HepG2 (cell line): ENCODE data around the gene CCND1. TPM values are rescaled to one million over a fixed set of nuclear protein-coding genes. Genes with fewer than 3 reads are reported as not detected.

ENCODE experiments used
- ARHGAP35 ChIP-seq: sonication (generic); formaldehyde crosslinking; IDR thresholded peaks from 2 replicates; pipeline ENCODE4 v1.9.0; 2022; ENCODE audit warnings: mild to moderate bottlenecking, inconsistent platforms, moderate library complexity, missing genetic modification reagents, borderline replicate concordance
- ARNT ChIP-seq: fragments of 450-650 bp; IDR thresholded peaks from 2 replicates; pipeline ENCODE4 v1.6.1; 2017
- DNMT1 ChIP-seq: sonication (generic); formaldehyde crosslinking; IDR thresholded peaks from 2 replicates; pipeline ENCODE4 v1.5.1; 2020; ENCODE audit warnings: mild to moderate bottlenecking, missing genetic modification reagents
- GZF1 ChIP-seq: sonication (generic); formaldehyde crosslinking; IDR thresholded peaks from 2 replicates; pipeline ENCODE4 v1.5.1; 2020; ENCODE audit warnings: mild to moderate bottlenecking, missing genetic modification reagents
- HMGA1 ChIP-seq: sonication (generic); formaldehyde crosslinking; conservative IDR thresholded peaks from 2 replicates; pipeline ENCODE4 v1.4.0; 2020; ENCODE audit warnings: missing genetic modification reagents
- HOXA7 ChIP-seq: sonication (generic); formaldehyde crosslinking; IDR thresholded peaks from 2 replicates; pipeline ENCODE4 v1.8.1; 2022; ENCODE audit warnings: mild to moderate bottlenecking, missing genetic modification reagents, moderate library complexity
- PHF20 ChIP-seq: sonication (generic); formaldehyde crosslinking; IDR thresholded peaks from 2 replicates; pipeline ENCODE4 v1.5.0; 2020; ENCODE audit warnings: mild to moderate bottlenecking, missing genetic modification reagents
- RFX5 ChIP-seq: IDR thresholded peaks from 2 replicates; pipeline ENCODE4 v1.6.1; 2011; ENCODE audit warnings: low read depth, low read length, improper control_type of control experiment
- RNF2 ChIP-seq: fragments of 450-650 bp; conservative IDR thresholded peaks from 2 replicates; pipeline ENCODE4 v1.6.1; 2016; ENCODE audit warnings: low read depth
- RXRB ChIP-seq: IDR thresholded peaks from 2 replicates; pipeline ENCODE4 v1.6.1; 2016; ENCODE audit warnings: borderline replicate concordance, missing genetic modification reagents, missing compliant biosample characterization
- TSC22D2 ChIP-seq: sonication (generic); formaldehyde crosslinking; IDR thresholded peaks from 2 replicates; pipeline ENCODE4 v1.5.1; 2020; ENCODE audit warnings: missing genetic modification reagents, mild to moderate bottlenecking, borderline replicate concordance
- ZBTB1 ChIP-seq: sonication (generic); formaldehyde crosslinking; IDR thresholded peaks from 2 replicates; pipeline ENCODE4 v1.4.0; 2020; ENCODE audit warnings: missing genetic modification reagents, borderline replicate concordance
- ZBTB21 ChIP-seq: sonication (generic); formaldehyde crosslinking; IDR thresholded peaks from 2 replicates; pipeline ENCODE4 v1.4.0; 2020; ENCODE audit warnings: missing genetic modification reagents
- ZFP1 ChIP-seq: IDR thresholded peaks from 2 replicates; pipeline ENCODE4 v1.6.1; 2016
- ZNF225 ChIP-seq: sonication (generic); formaldehyde crosslinking; IDR thresholded peaks from 2 replicates; pipeline ENCODE4 v1.4.0; 2020; ENCODE audit warnings: mild to moderate bottlenecking, missing genetic modification reagents
- ZNF552 ChIP-seq: sonication (generic); formaldehyde crosslinking; IDR thresholded peaks from 2 replicates; pipeline ENCODE4 v1.9.0; 2022; ENCODE audit warnings: missing genetic modification reagents, mild to moderate bottlenecking, borderline replicate concordance
- ZNF746 ChIP-seq: sonication (generic); formaldehyde crosslinking; IDR thresholded peaks from 2 replicates; pipeline ENCODE4 v1.8.0; 2022; ENCODE audit warnings: mild to moderate bottlenecking, missing genetic modification reagents
- ZNF83 ChIP-seq: sonication (generic); formaldehyde crosslinking; IDR thresholded peaks from 2 replicates; pipeline ENCODE4 v1.4.0; 2020; ENCODE audit warnings: missing genetic modification reagents, mild to moderate bottlenecking, borderline replicate concordance
- polyA plus RNA-seq, 8 experiments: library from polyadenylated mRNA; depleted of rRNA in 3 of 8; stranded (reverse) in 7 of 8; unstranded in 1 of 8; fragments of >200 nt; fragmentation: Illumina TruSeq in 4 of 8; extraction: Trizol in 4 of 8; gene quantifications; 2 replicates each; pipeline versions ENCODE4 v1.2.1 to v1.2.3, GENCODE V29; 2011 to 2016; ENCODE audit warnings: low read depth in 4 of 8, missing spikeins in 1 of 8, mixed read lengths in 1 of 8; ENCODE audit not compliant: insufficient read depth in 1 of 8
- total RNA-seq, 5 experiments: library from RNA; depleted of rRNA; stranded (reverse); fragments of >200 nt; fragmentation: Illumina TruSeq; extraction: Trizol; gene quantifications; 2 replicates each; pipeline ENCODE4 v1.2.3, GENCODE V29; 2016; ENCODE audit warnings: low read depth in 1 of 5
- TF ChIP-seq, protein P1 (sequence below): conservative IDR thresholded peaks from 2 replicates; pipeline ENCODE4 v1.6.1; 2018; ENCODE audit warnings: missing genetic modification reagents
- TF ChIP-seq, protein P2 (sequence below): sonication (generic); formaldehyde crosslinking; IDR thresholded peaks from 2 replicates; pipeline ENCODE4 v1.5.1; 2020; ENCODE audit warnings: mild to moderate bottlenecking, missing genetic modification reagents, moderate library complexity
- TF ChIP-seq, protein P3 (sequence below): sonication (generic); formaldehyde crosslinking; IDR thresholded peaks from 2 replicates; pipeline ENCODE4 v1.8.0; 2022; ENCODE audit warnings: mild to moderate bottlenecking, missing genetic modification reagents, moderate library complexity
- TF ChIP-seq, protein P4 (sequence below): IDR thresholded peaks from 2 replicates; pipeline ENCODE4 v1.6.1; 2016; ENCODE audit warnings: missing compliant biosample characterization, missing genetic modification reagents, borderline replicate concordance
- TF ChIP-seq, protein P5 (sequence below), 2 experiments: sonication (generic) in 1 of 2; formaldehyde crosslinking in 1 of 2; IDR thresholded peaks; 2 replicates each; pipeline versions ENCODE4 v1.4.0 to v1.6.1; 2018 to 2020; ENCODE audit warnings: missing genetic modification reagents in 2 of 2, borderline replicate concordance in 1 of 2, low read depth in 1 of 2, mild to moderate bottlenecking in 1 of 2, missing biosample characterization in 1 of 2
- TF ChIP-seq, protein P6 (sequence below): sonication (generic); formaldehyde crosslinking; IDR thresholded peaks from 2 replicates; pipeline ENCODE4 v1.5.0; 2020; ENCODE audit warnings: missing genetic modification reagents

CCND1 gene
- total and polyA plus RNA-seq, 2 of the 13 experiments (the other 11 are each of a cell fraction or from before 2014, with no cell fraction given), result 107 to 136 TPM

DNA sequence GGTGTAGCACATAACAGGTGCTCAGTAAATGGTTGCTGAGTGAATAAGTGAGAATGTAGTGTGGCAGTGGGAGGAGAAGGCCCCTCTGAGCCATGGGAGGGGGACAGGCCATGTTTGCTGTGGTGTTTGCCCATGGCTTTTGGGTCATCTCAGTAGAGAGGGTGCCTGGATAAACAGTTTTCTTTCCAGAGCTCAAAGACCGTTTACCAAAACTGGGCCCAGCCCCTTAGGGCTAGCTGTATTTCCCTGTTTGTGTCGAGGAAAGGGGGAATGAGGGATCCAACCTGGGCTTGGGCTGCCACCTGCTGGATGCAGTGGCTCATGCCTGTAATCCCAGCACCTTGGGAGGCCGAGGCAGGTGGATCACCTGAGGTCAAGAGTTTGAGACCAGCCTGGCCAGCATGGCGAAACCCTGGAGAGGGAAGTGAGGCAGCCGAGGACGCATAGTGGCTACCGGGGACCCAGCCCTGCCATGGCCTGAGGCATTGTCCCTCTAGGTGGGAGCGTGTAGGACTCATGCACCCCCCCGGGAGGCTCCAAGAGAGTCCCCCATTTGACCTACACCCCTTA, 42.9 kb downstream of the CCND1 start (continued):
- TF ChIP-seq, protein P1, sequence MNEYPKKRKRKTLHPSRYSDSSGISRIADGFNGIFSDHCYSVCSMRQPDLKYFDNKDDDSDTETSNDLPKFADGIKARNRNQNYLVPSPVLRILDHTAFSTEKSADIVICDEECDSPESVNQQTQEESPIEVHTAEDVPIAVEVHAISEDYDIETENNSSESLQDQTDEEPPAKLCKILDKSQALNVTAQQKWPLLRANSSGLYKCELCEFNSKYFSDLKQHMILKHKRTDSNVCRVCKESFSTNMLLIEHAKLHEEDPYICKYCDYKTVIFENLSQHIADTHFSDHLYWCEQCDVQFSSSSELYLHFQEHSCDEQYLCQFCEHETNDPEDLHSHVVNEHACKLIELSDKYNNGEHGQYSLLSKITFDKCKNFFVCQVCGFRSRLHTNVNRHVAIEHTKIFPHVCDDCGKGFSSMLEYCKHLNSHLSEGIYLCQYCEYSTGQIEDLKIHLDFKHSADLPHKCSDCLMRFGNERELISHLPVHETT (CRISPR knock-in tag), result no peak
- TF ChIP-seq, protein P2, sequence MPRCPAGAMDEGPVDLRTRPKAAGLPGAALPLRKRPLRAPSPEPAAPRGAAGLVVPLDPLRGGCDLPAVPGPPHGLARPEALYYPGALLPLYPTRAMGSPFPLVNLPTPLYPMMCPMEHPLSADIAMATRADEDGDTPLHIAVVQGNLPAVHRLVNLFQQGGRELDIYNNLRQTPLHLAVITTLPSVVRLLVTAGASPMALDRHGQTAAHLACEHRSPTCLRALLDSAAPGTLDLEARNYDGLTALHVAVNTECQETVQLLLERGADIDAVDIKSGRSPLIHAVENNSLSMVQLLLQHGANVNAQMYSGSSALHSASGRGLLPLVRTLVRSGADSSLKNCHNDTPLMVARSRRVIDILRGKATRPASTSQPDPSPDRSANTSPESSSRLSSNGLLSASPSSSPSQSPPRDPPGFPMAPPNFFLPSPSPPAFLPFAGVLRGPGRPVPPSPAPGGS, result no peak
- TF ChIP-seq, protein P3, sequence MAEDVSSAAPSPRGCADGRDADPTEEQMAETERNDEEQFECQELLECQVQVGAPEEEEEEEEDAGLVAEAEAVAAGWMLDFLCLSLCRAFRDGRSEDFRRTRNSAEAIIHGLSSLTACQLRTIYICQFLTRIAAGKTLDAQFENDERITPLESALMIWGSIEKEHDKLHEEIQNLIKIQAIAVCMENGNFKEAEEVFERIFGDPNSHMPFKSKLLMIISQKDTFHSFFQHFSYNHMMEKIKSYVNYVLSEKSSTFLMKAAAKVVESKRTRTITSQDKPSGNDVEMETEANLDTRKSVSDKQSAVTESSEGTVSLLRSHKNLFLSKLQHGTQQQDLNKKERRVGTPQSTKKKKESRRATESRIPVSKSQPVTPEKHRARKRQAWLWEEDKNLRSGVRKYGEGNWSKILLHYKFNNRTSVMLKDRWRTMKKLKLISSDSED (CRISPR knock-in tag), result no peak
- TF ChIP-seq GZF1 (CRISPR knock-in tag), result no peak
- TF ChIP-seq RFX5, result no peak
- TF ChIP-seq, protein P4, sequence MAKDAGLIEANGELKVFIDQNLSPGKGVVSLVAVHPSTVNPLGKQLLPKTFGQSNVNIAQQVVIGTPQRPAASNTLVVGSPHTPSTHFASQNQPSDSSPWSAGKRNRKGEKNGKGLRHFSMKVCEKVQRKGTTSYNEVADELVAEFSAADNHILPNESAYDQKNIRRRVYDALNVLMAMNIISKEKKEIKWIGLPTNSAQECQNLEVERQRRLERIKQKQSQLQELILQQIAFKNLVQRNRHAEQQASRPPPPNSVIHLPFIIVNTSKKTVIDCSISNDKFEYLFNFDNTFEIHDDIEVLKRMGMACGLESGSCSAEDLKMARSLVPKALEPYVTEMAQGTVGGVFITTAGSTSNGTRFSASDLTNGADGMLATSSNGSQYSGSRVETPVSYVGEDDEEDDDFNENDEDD, result no peak
- no peak for TF ChIP-seq ARHGAP35 (CRISPR knock-in tag)
- TF ChIP-seq HOXA7 (CRISPR knock-in tag), result no peak
- no peak for TF ChIP-seq ZNF225
- TF ChIP-seq ARNT, result no peak
- peak; percentile 37; the same call in 1 of the 2 replicates for TF ChIP-seq RXRB (CRISPR knock-in tag)
- no peak for TF ChIP-seq ZFP1 (CRISPR knock-in tag)
- TF ChIP-seq DNMT1 (CRISPR knock-in tag), result no peak
- TF ChIP-seq, protein P5, sequence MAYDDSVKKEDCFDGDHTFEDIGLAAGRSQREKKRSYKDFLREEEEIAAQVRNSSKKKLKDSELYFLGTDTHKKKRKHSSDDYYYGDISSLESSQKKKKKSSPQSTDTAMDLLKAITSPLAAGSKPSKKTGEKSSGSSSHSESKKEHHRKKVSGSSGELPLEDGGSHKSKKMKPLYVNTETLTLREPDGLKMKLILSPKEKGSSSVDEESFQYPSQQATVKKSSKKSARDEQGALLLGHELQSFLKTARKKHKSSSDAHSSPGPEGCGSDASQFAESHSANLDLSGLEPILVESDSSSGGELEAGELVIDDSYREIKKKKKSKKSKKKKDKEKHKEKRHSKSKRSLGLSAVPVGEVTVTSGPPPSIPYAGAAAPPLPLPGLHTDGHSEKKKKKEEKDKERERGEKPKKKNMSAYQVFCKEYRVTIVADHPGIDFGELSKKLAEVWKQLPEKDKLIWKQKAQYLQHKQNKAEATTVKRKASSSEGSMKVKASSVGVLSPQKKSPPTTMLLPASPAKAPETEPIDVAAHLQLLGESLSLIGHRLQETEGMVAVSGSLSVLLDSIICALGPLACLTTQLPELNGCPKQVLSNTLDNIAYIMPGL (CRISPR knock-in tag; IDR thresholded peaks at IDR 0.05; ENCODE audit: borderline replicate concordance in 1 of 2, low read depth in 1 of 2), result peak; percentile 45 to 46; a peak in 2 of 4 replicates
- TF ChIP-seq ZNF83 (CRISPR knock-in tag), result no peak
- no peak for TF ChIP-seq ZBTB1
- no peak for TF ChIP-seq ZNF552 (CRISPR knock-in tag)
- no peak for TF ChIP-seq RNF2
- TF ChIP-seq PHF20, result no peak
- no peak for TF ChIP-seq TSC22D2 (CRISPR knock-in tag)
- TF ChIP-seq ZNF746, result peak; percentile 49; the same call in 1 of the 2 replicates
- TF ChIP-seq, protein P6, sequence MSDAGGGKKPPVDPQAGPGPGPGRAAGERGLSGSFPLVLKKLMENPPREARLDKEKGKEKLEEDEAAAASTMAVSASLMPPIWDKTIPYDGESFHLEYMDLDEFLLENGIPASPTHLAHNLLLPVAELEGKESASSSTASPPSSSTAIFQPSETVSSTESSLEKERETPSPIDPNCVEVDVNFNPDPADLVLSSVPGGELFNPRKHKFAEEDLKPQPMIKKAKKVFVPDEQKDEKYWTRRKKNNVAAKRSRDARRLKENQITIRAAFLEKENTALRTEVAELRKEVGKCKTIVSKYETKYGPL (CRISPR knock-in tag), result no peak
- no peak for TF ChIP-seq ZBTB21
- no peak for TF ChIP-seq HMGA1 (CRISPR knock-in tag)
